ENCODE measurements around the gene RNF8.
A peak's percentile ranks its signal among the peaks of the same experiment; 100 is the strongest.
"Not testable (repeated sequence)": the region's sequence is repeated elsewhere in the genome, so short reads cannot be mapped to it uniquely, and the experiment has no call there.

RNF8 gene

DNA sequence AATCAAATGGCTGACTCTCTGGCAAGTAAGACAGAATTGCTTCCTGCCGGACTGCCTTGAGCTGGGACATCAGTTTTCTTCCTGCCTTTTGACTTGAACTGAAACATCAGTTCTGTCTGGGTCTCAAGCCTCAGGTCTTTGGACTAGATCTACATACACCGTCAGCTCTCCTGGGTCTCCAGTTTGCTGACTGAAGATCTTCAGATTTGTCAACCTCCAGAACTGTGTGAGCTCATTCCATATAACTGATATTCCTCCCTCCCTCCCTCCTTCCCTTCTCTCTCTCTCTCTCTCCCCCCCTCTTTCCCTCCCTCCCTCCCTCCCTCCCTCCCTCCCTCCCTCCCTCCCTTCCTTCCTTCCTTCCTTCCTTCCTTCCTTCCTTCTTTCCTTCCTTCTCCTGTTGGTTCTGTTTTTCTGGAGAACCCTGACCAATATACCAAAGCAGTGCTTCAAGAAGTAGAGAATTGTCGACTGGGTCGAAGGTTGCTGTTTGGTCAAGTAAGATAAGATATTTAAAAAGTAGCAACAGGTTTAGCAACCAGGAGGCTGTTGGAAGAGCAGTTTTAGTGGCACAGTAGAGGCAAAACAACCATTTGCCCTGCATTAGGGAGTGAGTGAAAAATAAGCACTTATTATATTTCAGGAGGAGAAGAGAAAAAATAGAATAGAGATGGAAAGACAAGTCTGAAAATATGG is 46.2 kb downstream of the RNF8 start:
- no peak for DNase-seq (ENCODE audit: low spot score)

DNA sequence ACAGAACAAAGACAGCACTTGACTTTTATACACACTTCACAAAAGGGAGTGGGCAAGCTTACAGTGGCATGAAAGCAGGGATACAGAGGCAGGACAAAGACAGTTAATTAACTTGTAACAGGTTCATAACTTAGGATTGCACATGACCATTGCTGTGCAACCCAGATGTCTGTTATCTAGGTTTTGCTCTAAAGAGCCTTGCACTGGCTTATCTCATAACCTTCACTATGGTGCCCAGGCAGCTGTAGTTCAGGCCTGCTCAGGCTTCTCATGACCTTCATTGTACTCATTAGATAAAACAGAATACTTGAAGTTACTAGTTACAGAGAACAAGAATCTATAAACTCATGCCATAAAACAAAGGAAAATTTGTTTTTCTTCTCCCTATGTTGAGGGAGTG is 47.9 kb downstream of the RNF8 start:
- not testable (repeated sequence) for DNase-seq (ENCODE audit: low spot score)

DNA sequence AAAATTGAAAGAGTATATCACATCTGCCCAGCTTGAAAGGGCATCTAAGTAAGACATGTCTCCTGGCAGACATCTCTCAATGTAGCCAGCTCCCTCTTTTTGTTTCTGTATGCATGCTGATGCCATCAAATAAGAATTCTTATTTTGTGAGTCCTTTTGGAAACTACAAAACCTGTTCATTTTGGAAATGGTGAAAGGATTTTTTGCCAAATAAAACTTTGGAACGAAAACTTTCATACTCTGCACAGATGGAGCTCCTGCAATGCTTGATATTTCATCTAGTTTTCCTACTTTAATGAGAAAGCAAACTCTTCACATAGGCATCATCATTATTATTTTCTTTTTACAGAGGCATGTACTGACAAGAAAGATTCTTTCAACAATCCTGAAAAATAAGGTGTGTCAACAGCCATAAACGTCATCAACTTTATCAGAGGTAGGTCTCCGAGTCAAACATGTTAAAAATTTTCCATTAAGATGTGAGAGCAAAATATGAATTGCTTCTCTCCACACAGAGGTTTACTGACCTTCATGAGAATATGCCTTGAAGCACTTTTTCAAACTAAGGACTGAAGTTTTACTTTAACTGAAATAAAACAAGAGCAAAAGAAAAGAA is 53.1 kb downstream of the RNF8 start:
- DNase-seq (ENCODE audit: low spot score), result no peak

DNA sequence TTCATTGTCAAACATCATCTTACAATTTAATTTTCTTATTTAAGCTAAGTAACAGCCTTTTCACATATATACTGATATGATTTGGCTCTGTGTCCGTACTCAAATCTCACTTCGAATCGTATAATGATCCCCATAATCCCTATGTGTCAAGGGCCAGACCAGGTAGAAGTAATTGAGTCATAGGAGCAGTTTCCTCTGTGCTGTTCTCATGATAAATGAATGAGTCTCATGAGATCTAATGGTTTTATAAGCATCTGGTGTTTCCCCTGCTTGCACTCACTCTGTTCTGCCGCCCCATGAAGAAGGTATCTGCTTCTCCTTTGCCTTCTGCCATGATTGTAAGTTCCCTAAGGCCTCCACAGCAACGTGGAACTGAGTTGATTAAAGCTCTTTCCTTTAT is 54.2 kb downstream of the RNF8 start:
- no peak for DNase-seq (ENCODE audit: low spot score)

DNA sequence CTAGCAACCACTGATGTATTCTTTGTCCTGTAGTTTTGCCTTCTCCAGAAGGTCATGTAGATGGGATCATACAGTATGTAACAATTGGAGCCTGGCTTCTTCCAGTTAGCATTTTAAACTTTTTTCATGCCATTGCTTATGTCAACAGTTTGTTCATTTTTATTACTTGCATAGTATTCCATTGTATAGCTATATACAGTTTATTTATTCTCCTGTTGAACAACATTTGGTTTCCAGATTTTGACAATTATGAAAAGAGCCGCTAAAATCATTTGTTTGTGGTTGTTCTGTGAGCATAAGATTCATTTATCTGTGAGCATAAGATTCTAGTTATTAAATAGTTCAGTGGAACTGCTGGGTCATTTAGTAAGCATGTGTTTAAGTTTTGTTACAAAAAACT is 55.7 kb downstream of the RNF8 start:
- DNase-seq (ENCODE audit: low spot score), result no peak

DNA sequence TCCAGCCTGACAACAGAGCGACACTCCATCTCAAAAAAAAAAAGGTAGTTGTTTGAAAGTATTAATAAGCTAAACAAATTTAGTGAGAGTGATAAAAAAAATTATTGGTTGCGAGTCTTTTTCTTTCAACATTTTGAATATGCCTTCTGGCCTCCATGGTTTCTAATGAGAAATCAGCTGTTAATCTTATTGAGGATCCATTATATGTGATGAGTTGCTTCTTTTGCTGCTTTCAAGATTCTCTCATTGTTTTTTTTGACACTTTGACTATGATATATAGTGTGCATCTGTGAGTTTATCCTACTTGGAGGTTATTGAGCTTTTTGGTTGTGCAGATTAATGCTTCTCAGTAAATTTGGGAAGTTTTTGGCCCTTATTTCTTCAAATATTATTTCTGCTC is 63.6 kb downstream of the RNF8 start:
- DNase-seq (ENCODE audit: low spot score), result no peak

DNA sequence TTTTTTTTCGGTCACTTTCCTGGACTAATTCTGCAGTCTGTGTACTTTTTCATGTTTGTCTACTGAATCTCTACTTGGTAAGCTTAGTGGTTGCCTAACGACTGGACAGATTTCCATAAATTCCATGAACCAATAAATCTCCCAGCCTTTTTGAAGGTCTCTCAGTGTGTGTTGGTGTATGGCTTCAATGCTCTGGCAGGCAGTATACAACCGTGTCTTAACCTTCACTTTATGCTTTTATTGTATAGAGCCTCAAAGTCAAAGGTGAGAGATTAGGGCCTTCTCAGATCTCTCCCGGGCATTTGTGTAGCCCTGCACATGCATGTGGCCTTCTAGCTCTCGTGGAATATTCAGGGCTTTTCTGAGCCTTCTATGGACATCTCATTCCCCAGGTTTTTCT is 64.9 kb downstream of the RNF8 start:
- DNase-seq (ENCODE audit: low spot score), result no peak

DNA sequence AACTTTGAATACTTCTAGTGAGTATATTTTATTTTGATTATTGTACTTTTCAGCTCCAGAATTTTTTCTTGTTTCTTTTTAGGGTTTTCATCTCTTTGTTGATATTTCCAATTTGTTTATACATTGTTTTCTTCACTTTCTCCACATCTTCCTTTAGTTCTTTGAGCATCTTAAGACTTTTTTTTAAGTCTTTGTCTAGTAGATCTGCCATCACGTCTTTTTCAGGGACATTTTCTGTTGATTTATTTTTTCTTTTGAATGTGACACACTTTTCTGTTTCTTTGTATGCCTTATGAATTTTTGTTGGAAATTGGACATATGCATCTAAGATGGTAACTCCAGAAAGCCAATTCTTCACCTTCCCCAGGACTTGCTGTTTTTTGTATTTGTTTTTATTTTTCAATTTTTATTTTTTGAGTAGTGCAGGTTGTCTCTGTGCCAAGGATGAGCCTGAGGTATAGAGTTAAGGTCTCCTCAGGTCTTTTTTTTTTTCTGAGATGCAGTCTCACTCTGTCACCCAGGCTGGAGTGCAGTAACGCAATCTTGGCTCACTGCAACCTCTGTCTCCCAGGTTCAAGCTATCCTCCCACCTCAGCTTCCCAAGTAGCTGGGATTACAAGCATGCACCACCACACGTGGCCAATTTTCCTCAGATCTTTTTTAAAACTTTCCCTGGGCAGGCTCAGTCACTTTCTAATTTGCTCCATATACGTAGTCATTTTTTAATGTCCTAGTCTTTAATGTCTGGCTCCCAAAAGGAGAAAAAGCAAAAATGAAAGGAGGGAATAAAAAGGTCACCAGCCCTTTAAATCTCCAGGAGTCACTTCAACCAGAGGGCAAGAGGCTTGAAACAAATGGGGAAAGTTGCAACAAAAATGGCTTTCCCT is 72.5 kb downstream of the RNF8 start:
- no peak for DNase-seq (ENCODE audit: low spot score)

DNA sequence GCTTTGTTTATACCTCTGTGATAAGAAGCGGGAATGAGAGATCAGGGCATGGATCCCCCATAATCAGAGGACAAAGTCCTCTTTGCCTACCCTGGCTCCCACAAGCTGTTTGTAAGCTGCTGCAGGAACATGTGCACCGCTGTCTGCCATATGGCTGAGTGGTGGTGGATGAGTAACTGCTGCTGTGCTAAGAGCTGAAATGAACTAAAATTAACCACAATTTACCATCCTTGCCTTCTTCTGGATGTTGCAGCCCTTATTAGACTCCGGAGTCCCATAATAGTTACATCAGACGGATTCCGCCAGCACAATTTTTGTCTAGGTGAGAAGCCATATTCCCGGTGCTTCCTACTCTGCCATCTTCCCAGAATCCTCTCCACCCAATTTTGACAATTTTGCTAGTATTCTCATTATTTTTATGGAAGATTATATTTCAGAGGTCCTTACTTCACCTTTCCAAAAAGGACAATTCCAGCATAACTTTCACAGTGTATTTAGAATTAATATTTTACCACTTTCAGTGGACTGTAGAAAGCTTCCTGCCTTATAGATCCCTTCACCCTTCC is 73.2 kb downstream of the RNF8 start:
- no peak for DNase-seq (ENCODE audit: low spot score)

DNA sequence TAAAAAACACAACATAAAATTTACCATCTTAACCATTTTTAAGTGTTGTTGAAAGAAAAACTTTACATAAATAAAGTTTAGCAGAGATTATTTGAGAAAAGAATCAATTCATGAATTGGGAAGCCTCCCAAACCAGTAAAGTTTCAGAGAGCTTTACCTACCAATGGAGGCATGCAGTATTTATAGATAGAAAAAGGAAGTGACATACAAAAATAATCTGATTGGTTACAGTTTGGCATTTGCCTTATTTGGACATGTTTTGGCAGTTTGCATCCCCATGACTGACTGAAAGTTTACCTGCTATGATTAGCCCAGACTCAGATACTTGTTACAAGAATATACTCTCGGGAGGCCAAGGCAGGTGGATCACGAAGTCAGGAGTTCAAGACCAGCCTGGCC is 75.6 kb downstream of the RNF8 start:
- no peak for DNase-seq (ENCODE audit: low spot score)

DNA sequence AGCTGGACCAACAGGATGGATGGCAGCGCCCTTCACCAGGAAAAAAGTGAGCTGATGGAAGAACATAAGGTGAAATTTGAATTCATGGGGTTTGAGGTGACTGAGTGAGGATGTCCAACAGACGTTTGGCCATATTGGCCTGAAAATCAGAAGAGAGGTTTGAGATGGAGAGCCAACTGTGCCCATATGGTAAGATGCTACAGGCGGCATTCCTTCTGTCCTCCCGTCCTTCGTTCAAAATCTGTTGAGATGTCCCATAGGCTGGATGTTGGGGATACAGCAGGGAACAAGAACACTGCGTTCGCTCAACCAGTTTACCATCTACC is 78.8 kb downstream of the RNF8 start:
- no peak for DNase-seq (ENCODE audit: low spot score)

DNA sequence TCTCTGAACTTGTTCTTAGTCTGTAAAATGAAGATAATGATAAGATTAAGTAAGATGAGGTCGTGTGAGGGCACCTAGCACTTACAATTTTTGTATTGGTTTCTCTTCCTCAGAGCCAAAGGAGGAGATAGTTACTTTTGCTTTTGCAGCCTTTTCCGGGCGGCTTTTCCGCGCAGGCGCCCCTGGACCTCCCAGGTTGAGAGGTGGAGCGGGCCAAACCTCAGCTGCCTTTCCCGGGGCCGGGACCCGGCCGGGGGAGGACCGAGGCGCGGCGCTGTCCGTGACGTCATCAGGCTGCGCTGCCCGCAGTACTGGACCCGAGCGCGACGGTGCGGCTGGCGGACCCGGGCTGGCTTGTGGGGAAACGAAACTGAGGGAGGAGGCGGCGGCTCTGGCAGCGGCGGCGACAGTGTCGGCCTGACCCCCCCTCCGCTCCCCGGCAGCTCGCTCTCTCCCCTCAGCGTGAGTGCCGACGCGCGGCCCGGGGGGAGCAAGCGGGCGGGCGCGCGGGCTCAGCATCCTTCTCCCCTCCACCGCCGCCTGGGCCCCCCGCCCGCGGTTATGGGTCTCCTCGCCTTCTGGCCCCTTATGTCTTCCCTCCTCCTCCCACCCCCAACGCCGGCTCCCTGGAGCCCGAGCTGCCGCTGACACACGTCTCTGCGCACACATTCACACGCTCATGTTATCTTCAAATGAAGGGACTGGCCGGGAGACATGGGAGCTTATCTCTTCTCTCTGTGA is 79.3 kb downstream of the RNF8 start, which contains the start of gene CMTR1:
CMTR1 (plus strand) TSS at position 306 of the 741 bp plus-strand sequence. CDS start 2,409 bp downstream, outside the sequence.
- DNase-seq (ENCODE audit: low spot score), result peak; percentile 91

DNA sequence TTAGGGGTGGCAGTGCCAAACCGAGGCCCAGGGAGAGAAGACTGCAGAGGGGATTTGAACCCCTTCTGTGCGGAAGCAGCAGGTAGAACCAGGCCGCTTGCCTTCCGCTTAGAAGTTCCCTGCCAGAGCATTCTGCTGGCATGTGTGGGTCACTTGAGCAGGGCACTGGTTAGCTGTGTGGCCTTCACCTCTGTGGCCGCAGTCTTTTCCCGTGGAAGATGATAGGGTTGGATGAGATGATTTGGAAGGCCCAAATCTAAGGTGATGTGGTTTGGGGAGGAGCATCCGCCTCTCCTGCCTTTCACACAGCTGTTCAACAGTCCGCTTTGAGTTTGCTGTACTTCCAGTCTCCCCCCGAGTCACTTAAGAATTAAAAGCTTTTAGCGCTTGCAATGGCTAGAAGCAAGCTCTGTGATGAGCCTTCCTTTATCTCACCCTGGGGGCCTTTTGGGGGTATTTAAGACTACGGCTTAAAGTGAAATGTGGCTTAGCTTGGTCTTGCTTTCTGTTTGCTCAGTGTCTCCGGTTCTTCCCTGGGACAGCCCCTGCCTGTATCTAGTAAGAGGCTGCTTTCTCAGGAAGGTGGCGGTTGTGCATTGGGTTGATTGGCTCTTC is 80.0 kb downstream of the RNF8 start:
- DNase-seq (ENCODE audit: low spot score), result no peak

DNA sequence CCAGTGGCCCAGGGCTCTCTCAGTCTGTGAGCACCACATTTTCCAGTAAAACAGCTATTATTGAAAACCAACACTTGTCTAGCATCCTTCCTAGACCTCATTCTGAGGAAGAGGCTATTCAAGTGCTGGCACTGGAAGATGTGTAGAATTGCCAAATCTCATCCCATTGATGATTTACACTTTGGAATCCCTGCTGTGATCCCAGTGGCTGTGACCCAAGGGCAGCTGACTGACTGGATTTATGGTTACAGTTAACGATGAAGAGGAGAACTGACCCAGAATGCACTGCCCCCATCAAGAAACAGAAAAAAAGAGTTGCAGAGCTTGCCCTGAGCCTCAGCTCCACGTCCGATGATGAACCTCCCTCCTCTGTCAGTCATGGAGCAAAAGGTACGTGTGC is 81.6 kb downstream of the RNF8 start:
- DNase-seq (ENCODE audit: low spot score), result no peak

DNA sequence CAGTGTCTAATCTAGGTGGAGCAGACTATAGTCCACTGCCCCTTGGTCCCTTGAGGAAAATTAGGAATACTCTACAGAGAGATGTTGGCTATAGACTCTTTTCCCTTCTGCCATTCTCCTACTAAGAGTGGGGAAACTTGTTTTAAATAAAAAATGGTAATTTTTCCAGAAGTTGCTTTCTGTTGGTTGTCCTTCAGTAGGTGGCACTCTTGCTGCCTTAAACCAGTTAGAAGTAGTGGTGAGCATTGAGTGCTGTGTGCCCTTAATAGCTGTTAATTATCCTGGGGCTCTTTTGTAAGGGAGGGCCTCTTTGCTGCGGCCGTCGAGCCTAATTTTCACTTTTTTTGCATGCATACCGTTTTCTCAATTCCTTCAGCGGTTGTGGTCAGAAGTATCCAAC is 82.0 kb downstream of the RNF8 start:
- DNase-seq (ENCODE audit: low spot score), result no peak

DNA sequence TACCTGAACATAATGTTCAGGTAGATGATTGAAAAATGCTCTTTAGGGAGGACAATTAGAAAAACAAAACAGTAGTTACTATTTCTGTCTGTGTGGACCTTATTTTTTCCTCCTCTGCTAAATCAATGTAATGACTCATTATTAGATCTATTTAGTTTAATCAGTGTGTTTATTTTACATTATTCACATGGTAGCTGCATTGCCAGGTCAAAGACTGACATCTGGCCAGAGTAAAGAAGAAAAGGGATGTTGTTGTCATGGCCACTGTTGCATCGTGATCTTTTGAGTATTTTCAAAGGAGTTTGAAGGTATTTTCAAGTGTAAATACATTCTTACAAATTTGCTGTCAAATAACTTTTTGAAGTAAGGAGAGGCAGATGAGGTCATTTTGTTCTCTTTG is 85.1 kb downstream of the RNF8 start:
- DNase-seq (ENCODE audit: low spot score), result no peak

DNA sequence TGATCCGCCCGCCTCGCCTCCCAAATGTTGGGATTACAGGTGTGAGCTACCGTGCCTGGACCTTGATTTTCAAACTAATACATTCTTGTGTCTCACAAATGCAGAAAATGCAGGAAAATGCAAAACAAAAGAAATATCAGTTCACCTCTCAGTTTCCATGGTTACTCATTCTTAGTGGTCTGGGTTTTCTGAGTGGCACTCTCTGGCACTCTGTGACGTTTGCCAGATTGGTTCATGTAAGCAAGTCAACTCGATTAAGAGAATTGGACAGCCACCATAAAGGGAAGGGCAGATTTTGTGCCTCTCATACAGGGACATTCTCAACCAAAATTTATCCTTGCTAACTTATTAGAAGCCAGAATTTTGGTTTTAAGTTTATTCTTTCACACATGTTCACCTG is 87.9 kb downstream of the RNF8 start:
- no peak for DNase-seq (ENCODE audit: low spot score)

DNA sequence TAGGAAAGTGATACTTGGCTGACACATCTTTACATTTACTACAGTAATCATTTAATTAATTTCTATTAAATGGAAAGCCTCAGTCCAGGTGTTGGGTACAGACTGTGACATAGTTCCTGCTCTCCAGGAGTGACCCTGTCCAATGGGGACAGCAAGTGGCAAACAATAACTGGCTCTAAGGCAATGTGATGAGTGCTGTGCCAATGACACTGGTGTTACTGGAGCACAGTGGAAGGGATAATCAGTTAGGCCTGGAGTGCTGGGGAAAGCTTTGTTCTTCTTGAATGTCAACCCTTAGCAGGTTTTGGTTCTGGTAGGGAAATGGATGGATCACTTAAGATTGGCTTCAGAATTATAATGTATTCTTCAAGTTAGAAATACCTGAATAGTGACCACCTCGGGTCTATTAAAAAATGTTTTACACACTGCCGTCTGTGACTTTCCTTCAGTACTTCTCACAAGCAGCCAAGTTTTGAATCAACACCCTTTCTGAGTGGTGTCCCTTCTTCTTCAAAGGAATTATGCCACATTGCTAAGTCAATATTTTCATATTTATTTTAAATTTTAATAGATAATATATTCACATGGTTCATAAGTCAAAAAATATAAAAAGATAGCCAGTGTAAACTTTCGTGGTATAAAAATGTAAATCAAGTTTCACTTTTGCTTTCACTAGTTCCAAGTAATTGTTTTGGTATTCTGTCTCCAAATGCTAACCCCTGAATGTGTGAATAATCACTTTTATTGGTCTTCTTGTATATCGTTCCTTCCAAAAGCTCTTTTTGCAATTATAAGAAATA is 88.8 kb downstream of the RNF8 start:
- no peak for DNase-seq (ENCODE audit: low spot score)

DNA sequence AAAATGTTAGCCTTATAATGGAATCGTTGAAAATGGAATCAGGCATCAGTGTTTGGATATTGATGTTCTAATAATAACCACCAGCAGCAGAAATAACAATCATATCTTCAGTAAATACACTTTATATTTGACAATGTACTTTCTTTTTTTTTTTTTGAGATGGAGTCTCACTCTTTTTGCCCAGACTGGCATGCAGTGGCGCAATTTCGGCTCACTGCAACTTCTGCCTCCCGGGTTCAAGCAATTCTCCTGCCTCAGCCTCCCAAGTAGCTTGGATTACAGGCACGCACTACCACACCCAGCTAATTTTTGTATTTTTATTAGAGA is 89.4 kb downstream of the RNF8 start:
- DNase-seq (ENCODE audit: low spot score), result not testable (repeated sequence)

Data from Ammon's horn (tissue), 1 donor.